Spleen (tissue), 11 donors: Measurements from ENCODE around the gene RANBP9. TPM values are rescaled to one million over a fixed set of nuclear protein-coding genes. Genes with fewer than 3 reads are reported as not detected.

Source experiments
- DNase-seq: peaks from one replicate; pipeline ENCODE4 v3.0.0-alpha.2; 2020
- H3K27ac ChIP-seq, 8 donors: fragments of 200-600 bp; sonication (generic) in 7 of 8; 1 replicate in 4 of 8; 2 replicates in 4 of 8; pipeline versions ENCODE4 v1.5.0 to v1.8.0; 2016 to 2021; ENCODE audit warnings: inconsistent platforms in 4 of 8, mild to moderate bottlenecking in 4 of 8, moderate library complexity in 1 of 8
- H3K27me3 ChIP-seq, 7 donors: fragments of 200-600 bp; sonication (generic) in 6 of 7; replicated peaks in 1 of 7; 1 replicate in 4 of 7; 2 replicates in 3 of 7; pipeline versions ENCODE4 v1.5.0 to v1.8.0; 2016 to 2021; ENCODE audit warnings: inconsistent platforms in 3 of 7, mild to moderate bottlenecking in 1 of 7
- H3K36me3 ChIP-seq, 6 donors: fragments of 200-600 bp; sonication (generic) in 5 of 6; 1 replicate in 4 of 6; 2 replicates in 2 of 6; pipeline versions ENCODE4 v1.5.0 to v1.8.0; 2016 to 2021; ENCODE audit warnings: inconsistent platforms in 2 of 6
- H3K4me1 ChIP-seq, 6 donors: fragments of 200-600 bp; sonication (generic) in 5 of 6; 1 replicate in 3 of 6; 2 replicates in 3 of 6; pipeline versions ENCODE4 v1.5.0 to v1.8.0; 2016 to 2021; ENCODE audit warnings: inconsistent platforms in 3 of 6
- H3K4me3 ChIP-seq, 8 donors: fragments of 200-600 bp; sonication (generic) in 7 of 8; 1 replicate in 4 of 8; 2 replicates in 4 of 8; pipeline versions ENCODE4 v1.5.0 to v1.8.0; 2016 to 2021; ENCODE audit warnings: inconsistent platforms in 4 of 8, mild to moderate bottlenecking in 4 of 8, moderate library complexity in 2 of 8
- H3K9me3 ChIP-seq, 8 donors: fragments of 200-600 bp; sonication (generic) in 7 of 8; 1 replicate in 4 of 8; 2 replicates in 4 of 8; pipeline versions ENCODE4 v1.5.0 to v1.8.0; 2016 to 2021; ENCODE audit warnings: inconsistent platforms in 4 of 8
- CTCF ChIP-seq, 11 experiments: fragments of 200-600 bp in 7 of 11; fragments of 450-650 bp in 4 of 11; sonication (generic) in 4 of 11; IDR thresholded peaks in 8 of 11; conservative IDR thresholded peaks in 3 of 11; 1 replicate in 7 of 11; 2 replicates in 4 of 11; pipeline versions ENCODE4 v1.4.0 to v1.8.0; 2016 to 2021; ENCODE audit warnings: antibody characterized with exemption in 11 of 11, inconsistent platforms in 4 of 11, mild to moderate bottlenecking in 1 of 11
- POLR2A ChIP-seq, 3 donors: fragments of 450-650 bp; IDR thresholded peaks; one replicate each; pipeline ENCODE4 v1.5.1; 2017; ENCODE audit warnings: antibody characterized with exemption in 3 of 3, mild to moderate bottlenecking in 1 of 3
- POLR2AphosphoS5 ChIP-seq, 3 donors: sonication (generic); formaldehyde crosslinking; IDR thresholded peaks; one replicate each; pipeline ENCODE4 v1.5.1; 2017; ENCODE audit warnings: antibody characterized with exemption in 3 of 3
- WGBS, 5 donors: extraction: QIAGEN DNeasy Blood & Tissue Kit in 3 of 5; methylation state at CpG; one replicate each; pipeline versions ENCODE4 v1.1.5 to v1.1.7; 2013 to 2018; 5-methylcytosine and 5-hydroxymethylcytosine counted together
- intact Hi-C: fragments of 100-400 bp; cut with DNase I; formaldehyde crosslinking; loops from one replicate; pipeline ENCODE4 v1.15.0; 2023; ENCODE audit warnings: low total_unique reads
- polyA plus RNA-seq, 3 donors: library from polyadenylated mRNA; stranded (reverse); fragments of 200-250 nt; gene quantifications; one replicate each; pipeline ENCODE4 v1.2.1, GENCODE V29; 2013
- total RNA-seq, 7 donors: library from RNA; depleted of rRNA in 3 of 7; stranded (reverse); fragments of >200 nt in 3 of 7; fragmentation: NEBNext Ultra II Directional in 4 of 7; extraction: Animal tissue kit (Norgen Biotek cat#: 25700) in 4 of 7; gene quantifications; one replicate each; pipeline versions ENCODE4 v1.1.0 to v1.2.1, GENCODE V29; 2016 to 2021
- donor health status: healthy with polysubstance abuse.
- donor health status: DM: no; HTN: no; CAD: no; lungs with moderate emphysema.
- donor health status: DM: no; HTN: no; CAD: no.
- donor health status: Bipolar disorder and iron deficiency.
- donor health status: healthy.
- donor health status: DM: no; HTN: no; CAD: no.
- donor health status: DM: yes; HTN: yes; CAD: no.

The RANBP9 gene
- total and polyA plus RNA-seq, 10 donors = 13.4 to 41.8 (median 34.6) TPM

GRCh38 chr6:13649393-13649792, 62.2 kb downstream of the RANBP9 start:
- Histone ChIP-seq H3K4me3 (no peak overlapping the region), H3K4me1 (peaks cover 0 to 24% (median 0%) of the 10 kb centered on the region in 6 donors), H3K36me3 (peaks cover 0 to 40% (median under 1%) of the 10 kb centered on the region in 6 donors), H3K9me3 (no peaks in the 10 kb centered on the region), H3K27me3 (no peaks in the 10 kb centered on the region), H3K27ac (no peak overlapping the region)
- 92 to 97% (median 92%) methylated on average over 4 of the region's 4 CpGs for WGBS, 5 donors
- DNase-seq = no peak
- intact Hi-C loops = no loop called here
- TF ChIP-seq POLR2AphosphoS5 (IDR thresholded peaks at IDR 0.05) (no peak), CTCF (IDR thresholded peaks at IDR 0.05 in 8 of 11, conservative IDR thresholded peaks at IDR 0.05 in 3 of 11) (no peak), POLR2A (IDR thresholded peaks at IDR 0.05) (no peak)

- Histone ChIP-seq H3K9me3 (no peaks in the 10 kb centered on the region), H3K36me3 (peaks cover 0 to 45% (median 3%) of the 10 kb centered on the region in 6 donors), H3K27me3 (no peaks in the 10 kb centered on the region), H3K4me1 (peaks cover 0 to 21% (median 0%) of the 10 kb centered on the region in 6 donors), H3K4me3 (no peak overlapping the region), H3K27ac (no peak overlapping the region)
- TF ChIP-seq POLR2AphosphoS5 (IDR thresholded peaks at IDR 0.05) (no peak), POLR2A (IDR thresholded peaks at IDR 0.05) (no peak), CTCF (IDR thresholded peaks at IDR 0.05 in 8 of 11, conservative IDR thresholded peaks at IDR 0.05 in 3 of 11) (no peak)
- no peak for DNase-seq
- intact Hi-C loops = no loop called here
These were observed 62.8 kb downstream of the RANBP9 start for GRCh38 chr6:13648850-13649249.

- no peak overlapping the region for H3K4me3 ChIP-seq
- TF ChIP-seq POLR2A (IDR thresholded peaks at IDR 0.05) = no peak
- no peak for TF ChIP-seq POLR2AphosphoS5 (IDR thresholded peaks at IDR 0.05)
- no peak for TF ChIP-seq CTCF (IDR thresholded peaks at IDR 0.05 in 8 of 11, conservative IDR thresholded peaks at IDR 0.05 in 3 of 11)
- 72 to 92% (median 84%) methylated on average over 3 of the region's 3 CpGs for WGBS, 5 donors
- DNase-seq = no peak
- peaks cover 0 to 27% (median 0%) of the 10 kb centered on the region in 6 donors for H3K4me1 ChIP-seq
- no peaks in the 10 kb centered on the region for H3K9me3 ChIP-seq
- no peak overlapping the region for H3K27ac ChIP-seq
- H3K36me3 ChIP-seq = peaks cover 0 to 71% (median 27%) of the 10 kb centered on the region in 6 donors
- intact Hi-C loops = no loop called here
- no peaks in the 10 kb centered on the region for H3K27me3 ChIP-seq
These were observed 68.5 kb downstream of the RANBP9 start for GRCh38 chr6:13643125-13643524.

GRCh38 chr6:13641315-13641714, 70.3 kb downstream of the RANBP9 start:
- peaks cover 0 to 82% (median 30%) of the 10 kb centered on the region in 6 donors for H3K36me3 ChIP-seq
- peak overlapping the region in 2 of 8 donors; percentile 15 to 28 for H3K27ac ChIP-seq
- intact Hi-C loops = no loop called here

More at GRCh38 chr6:13641315-13641714, 70.3 kb downstream of the RANBP9 start:
- WGBS, 5 donors = 50 to 73% (median 66%) methylated on average over 5 of the region's 5 CpGs
- no peaks in the 10 kb centered on the region for H3K27me3 ChIP-seq
- TF ChIP-seq POLR2A (IDR thresholded peaks at IDR 0.05) = no peak
- no peak for TF ChIP-seq POLR2AphosphoS5 (IDR thresholded peaks at IDR 0.05)
- TF ChIP-seq CTCF (IDR thresholded peaks at IDR 0.05 in 8 of 11, conservative IDR thresholded peaks at IDR 0.05 in 3 of 11) = no peak
- no peak for DNase-seq
- H3K4me3 ChIP-seq = no peak overlapping the region
- H3K4me1 ChIP-seq = peaks cover 0 to 37% (median 7%) of the 10 kb centered on the region in 6 donors
- no peaks in the 10 kb centered on the region for H3K9me3 ChIP-seq
